ENCODE data around the gene RUFY4. TPM values are rescaled to one million over a fixed set of nuclear protein-coding genes. Genes with fewer than 3 reads are reported as not detected.

The RUFY4 gene
- total RNA-seq, 1 donor from 2014 or later = not detected

DNA sequence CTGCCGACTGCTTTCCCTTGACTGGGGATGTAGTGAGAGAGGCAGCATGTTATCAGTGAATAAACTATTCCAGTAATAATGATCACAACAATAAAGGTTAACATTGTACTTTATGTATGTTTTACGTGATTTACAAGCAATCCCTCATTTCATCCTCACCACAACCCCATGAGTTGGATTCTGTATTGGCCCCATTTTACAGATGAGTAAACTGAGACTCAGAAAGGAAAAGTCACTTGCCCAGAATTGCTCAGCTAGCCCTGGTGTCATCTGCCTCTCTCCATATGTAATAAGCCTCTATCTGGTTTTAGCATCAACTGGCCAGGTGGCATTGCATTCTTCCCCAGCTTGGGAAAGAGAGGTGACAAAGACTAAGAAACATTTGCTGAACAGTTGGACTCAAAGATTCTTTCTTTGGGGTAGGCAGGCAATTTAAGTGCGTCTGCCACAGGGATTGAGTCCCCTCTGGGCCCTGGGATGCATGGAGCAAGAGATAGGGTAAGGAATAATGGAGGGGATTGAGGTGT lies 58.9 kb downstream of the RUFY4 start:
- Mint-ChIP-seq H3K9me3 (no peaks in the 10 kb centered on the region), H3K27ac (no peak overlapping the region), H3K36me3 (no peaks in the 10 kb centered on the region), H3K4me3 (no peak overlapping the region), H3K27me3 (peaks cover 10% of the 10 kb centered on the region), H3K4me1 (ENCODE audit: unreplicated experiment) (no peaks in the 10 kb centered on the region)
- DNase-seq (ENCODE audit: extremely low spot score, unreplicated experiment) = no peak
- TF ChIP-seq, protein P1, sequence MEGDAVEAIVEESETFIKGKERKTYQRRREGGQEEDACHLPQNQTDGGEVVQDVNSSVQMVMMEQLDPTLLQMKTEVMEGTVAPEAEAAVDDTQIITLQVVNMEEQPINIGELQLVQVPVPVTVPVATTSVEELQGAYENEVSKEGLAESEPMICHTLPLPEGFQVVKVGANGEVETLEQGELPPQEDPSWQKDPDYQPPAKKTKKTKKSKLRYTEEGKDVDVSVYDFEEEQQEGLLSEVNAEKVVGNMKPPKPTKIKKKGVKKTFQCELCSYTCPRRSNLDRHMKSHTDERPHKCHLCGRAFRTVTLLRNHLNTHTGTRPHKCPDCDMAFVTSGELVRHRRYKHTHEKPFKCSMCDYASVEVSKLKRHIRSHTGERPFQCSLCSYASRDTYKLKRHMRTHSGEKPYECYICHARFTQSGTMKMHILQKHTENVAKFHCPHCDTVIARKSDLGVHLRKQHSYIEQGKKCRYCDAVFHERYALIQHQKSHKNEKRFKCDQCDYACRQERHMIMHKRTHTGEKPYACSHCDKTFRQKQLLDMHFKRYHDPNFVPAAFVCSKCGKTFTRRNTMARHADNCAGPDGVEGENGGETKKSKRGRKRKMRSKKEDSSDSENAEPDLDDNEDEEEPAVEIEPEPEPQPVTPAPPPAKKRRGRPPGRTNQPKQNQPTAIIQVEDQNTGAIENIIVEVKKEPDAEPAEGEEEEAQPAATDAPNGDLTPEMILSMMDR (conservative IDR thresholded peaks at IDR 0.05) = no peak

DNA sequence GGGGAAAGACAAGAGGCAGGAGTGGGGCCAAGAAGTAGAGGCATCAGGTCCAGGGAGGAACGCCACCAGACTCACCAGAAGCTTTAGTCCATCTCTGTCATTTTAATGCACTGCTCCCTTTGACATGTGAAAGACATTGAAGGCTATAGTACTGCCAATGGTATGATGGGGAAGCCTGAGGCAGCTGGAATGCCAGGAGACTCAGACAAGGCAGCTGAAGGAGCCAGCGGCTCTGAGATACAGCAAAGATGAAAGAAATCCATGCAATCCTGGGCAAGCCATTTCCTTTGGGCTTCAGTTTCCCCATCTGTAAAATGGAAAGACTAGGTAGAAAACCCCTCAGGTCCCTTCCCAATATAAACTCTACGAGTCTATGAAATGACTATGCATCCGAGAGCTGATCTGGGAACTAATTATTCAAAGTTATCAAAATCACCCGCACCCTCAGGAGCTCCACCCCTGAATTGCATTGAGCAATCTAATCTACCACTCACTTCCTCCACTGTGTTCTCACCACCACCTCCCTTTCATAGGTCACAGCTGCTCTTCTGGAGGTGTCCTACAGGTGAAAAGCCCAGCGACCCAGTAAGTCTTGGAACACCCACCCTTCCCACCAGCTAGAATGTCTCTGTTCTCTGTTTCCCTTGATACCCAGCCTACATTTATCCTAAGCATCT lies 59.9 kb downstream of the RUFY4 start:
- peaks cover 10% of the 10 kb centered on the region for H3K27me3 Mint-ChIP-seq
- no peaks in the 10 kb centered on the region for H3K9me3 Mint-ChIP-seq
- DNase-seq (ENCODE audit: extremely low spot score, unreplicated experiment) = no peak
- H3K27ac Mint-ChIP-seq = no peak overlapping the region
- H3K36me3 Mint-ChIP-seq = no peaks in the 10 kb centered on the region
- H3K4me1 Mint-ChIP-seq (ENCODE audit: unreplicated experiment) = no peaks in the 10 kb centered on the region
- no peak overlapping the region for H3K4me3 Mint-ChIP-seq
- TF ChIP-seq, protein P1 (conservative IDR thresholded peaks at IDR 0.05) = no peak

DNA sequence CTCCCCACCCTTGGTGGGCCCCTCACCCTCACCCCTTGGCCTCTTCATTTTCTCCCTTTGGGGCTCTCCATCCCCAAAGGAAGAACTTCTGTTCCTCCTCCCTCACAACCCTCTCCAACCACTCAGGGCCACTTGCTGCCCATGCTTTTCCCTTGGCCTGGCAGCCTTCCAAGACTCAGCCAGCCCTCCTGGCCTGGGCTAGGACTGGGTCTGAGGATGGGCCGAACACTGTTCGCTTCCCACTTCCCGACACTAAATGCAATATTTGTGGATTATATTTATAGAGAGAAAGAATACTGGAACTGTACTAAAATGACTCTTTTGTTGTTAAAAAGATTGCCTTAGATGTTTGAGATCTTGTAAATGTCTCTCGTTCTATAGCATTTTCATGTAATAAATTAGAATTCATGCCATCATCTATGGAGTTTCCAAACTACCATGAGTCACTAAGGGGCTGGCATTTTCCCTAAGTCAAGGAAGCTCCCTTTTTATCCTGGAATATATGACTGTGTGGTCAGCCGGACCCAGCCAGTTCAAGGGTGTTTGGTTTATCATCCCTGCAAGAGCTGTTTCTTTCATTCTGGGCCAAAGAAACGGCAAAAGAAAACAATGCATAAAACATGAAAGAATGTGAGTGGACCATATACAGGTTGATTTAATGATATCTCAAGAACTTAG lies 60.5 kb downstream of the RUFY4 start:
- no peak overlapping the region for H3K4me3 Mint-ChIP-seq
- TF ChIP-seq, protein P1 (conservative IDR thresholded peaks at IDR 0.05) = no peak
- H3K27ac Mint-ChIP-seq = no peak overlapping the region
- H3K36me3 Mint-ChIP-seq = no peaks in the 10 kb centered on the region
- DNase-seq (ENCODE audit: extremely low spot score, unreplicated experiment) = no peak
- peaks cover 10% of the 10 kb centered on the region for H3K27me3 Mint-ChIP-seq
- no peaks in the 10 kb centered on the region for H3K4me1 Mint-ChIP-seq (ENCODE audit: unreplicated experiment)
- H3K9me3 Mint-ChIP-seq = no peaks in the 10 kb centered on the region

DNA sequence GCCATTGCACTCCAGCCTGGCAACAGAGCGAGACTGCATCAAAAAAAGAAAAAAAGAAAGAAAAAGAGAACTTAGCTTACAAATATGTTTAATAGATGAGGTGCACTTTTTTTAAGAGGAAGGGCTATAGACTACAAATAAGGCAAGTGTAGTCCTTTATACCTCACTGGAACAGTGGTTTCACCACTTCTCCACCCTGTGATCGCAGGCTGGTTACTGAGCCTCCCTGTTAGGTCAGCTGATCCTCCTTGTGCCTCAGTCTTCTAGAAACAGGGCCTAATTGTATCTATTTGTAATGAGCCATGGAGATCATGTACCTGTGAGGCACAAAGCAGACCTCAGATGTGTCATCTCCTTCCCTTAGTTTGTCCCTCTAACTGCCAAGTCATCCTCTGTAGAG lies 61.3 kb downstream of the RUFY4 start:
- DNase-seq (ENCODE audit: extremely low spot score, unreplicated experiment) = no peak
- H3K4me3 Mint-ChIP-seq = no peak overlapping the region
- H3K4me1 Mint-ChIP-seq (ENCODE audit: unreplicated experiment) = no peaks in the 10 kb centered on the region
- H3K27ac Mint-ChIP-seq = no peak overlapping the region
- peaks cover 10% of the 10 kb centered on the region for H3K27me3 Mint-ChIP-seq
- TF ChIP-seq, protein P1 (conservative IDR thresholded peaks at IDR 0.05) = no peak
- no peaks in the 10 kb centered on the region for H3K36me3 Mint-ChIP-seq
- H3K9me3 Mint-ChIP-seq = no peaks in the 10 kb centered on the region

DNA sequence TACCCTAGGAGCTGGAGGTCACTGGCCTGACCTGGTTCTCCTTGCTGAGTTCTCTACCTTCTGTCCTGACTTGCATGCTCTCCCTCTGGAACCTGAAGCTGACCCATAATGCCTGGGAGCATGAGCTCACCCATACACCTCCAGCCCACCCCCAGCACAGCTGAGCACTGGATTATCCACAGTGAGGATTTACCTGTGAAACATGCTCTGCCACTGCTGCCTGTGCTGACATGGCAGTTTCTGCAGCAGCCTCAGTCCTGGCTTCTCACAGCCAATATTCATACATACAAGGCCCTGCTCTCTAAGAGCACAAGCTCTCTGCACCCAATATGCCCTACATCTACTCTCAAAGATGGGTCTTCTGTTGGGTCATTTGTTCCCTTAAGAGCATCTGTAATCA lies 61.8 kb downstream of the RUFY4 start:
- H3K4me3 Mint-ChIP-seq = no peak overlapping the region
- peaks cover 14% of the 10 kb centered on the region for H3K27me3 Mint-ChIP-seq
- TF ChIP-seq, protein P1 (conservative IDR thresholded peaks at IDR 0.05) = no peak
- H3K36me3 Mint-ChIP-seq = no peaks in the 10 kb centered on the region
- DNase-seq (ENCODE audit: extremely low spot score, unreplicated experiment) = no peak
- no peaks in the 10 kb centered on the region for H3K4me1 Mint-ChIP-seq (ENCODE audit: unreplicated experiment)
- no peaks in the 10 kb centered on the region for H3K9me3 Mint-ChIP-seq
- peak overlapping the region; percentile 25 for H3K27ac Mint-ChIP-seq
